Glutamatergic neuron (in vitro differentiated cells): ENCODE results near the gene FRMD1. TPM values are rescaled to one million over a fixed set of nuclear protein-coding genes. Genes with fewer than 3 reads are reported as not detected.

Source experiments
- DNase-seq: peaks from one replicate; pipeline ENCODE4 v3.0.0; 2022
- H3K27ac Mint-ChIP-seq: one replicate; pipeline ENCODE4 v1.8.0; 2020; ENCODE audit warnings: mild to moderate bottlenecking, mixed read lengths, inconsistent platforms; ENCODE audit not compliant: unreplicated experiment
- H3K27me3 Mint-ChIP-seq: one replicate; pipeline ENCODE4 v1.8.0; 2020; ENCODE audit warnings: mild to moderate bottlenecking, moderate library complexity, mixed read lengths, inconsistent platforms; ENCODE audit not compliant: unreplicated experiment
- H3K36me3 Mint-ChIP-seq: one replicate; pipeline ENCODE4 v1.8.0; 2020; ENCODE audit warnings: mild to moderate bottlenecking, mixed read lengths, inconsistent platforms; ENCODE audit not compliant: unreplicated experiment
- H3K4me1 Mint-ChIP-seq: one replicate; pipeline ENCODE4 v1.8.0; 2020; ENCODE audit warnings: mild to moderate bottlenecking, low read depth, mixed read lengths, inconsistent platforms; ENCODE audit not compliant: unreplicated experiment
- H3K4me3 Mint-ChIP-seq: one replicate; pipeline ENCODE4 v1.8.0; 2020; ENCODE audit warnings: mild to moderate bottlenecking, mixed read lengths, inconsistent platforms; ENCODE audit not compliant: unreplicated experiment
- H3K9me3 Mint-ChIP-seq: one replicate; pipeline ENCODE4 v1.8.0; 2020; ENCODE audit warnings: mild to moderate bottlenecking, moderate library complexity, mixed read lengths, inconsistent platforms; ENCODE audit not compliant: unreplicated experiment
- CTCF ChIP-seq: fragments of 200-600 bp; sonication (generic); IDR thresholded peaks from one replicate; pipeline ENCODE4 v1.5.0; 2021; ENCODE audit not compliant: partially characterized antibody, unreplicated experiment
- total RNA-seq: library from RNA; stranded (reverse); fragmentation: NEBNext Ultra II Directional; extraction: Animal tissue kit (Norgen Biotek cat#: 25700); gene quantifications from one replicate; pipeline ENCODE4 v1.2.1, GENCODE V29; 2021; ENCODE audit not compliant: unreplicated experiment

Gene FRMD1
- total RNA-seq, 1 donor from 2014 or later = not detected

GRCh38 chr6:168086066-168086465, 7.1 kb upstream of the FRMD1 start:
- Mint-ChIP-seq H3K9me3 (peaks cover 12% of the 10 kb centered on the region), H3K4me1 (peaks cover 10% of the 10 kb centered on the region), H3K27ac (no peak overlapping the region), H3K4me3 (no peak overlapping the region), H3K36me3 (no peaks in the 10 kb centered on the region), H3K27me3 (peaks cover 9% of the 10 kb centered on the region)
- no peak for DNase-seq
- TF ChIP-seq CTCF = no peak

GRCh38 chr6:168084465-168085160, 5.6 kb upstream of the FRMD1 start:
- Mint-ChIP-seq H3K4me1 (peaks cover 10% of the 10 kb centered on the region), H3K4me3 (no peak overlapping the region), H3K27ac (no peak overlapping the region), H3K9me3 (peaks cover 9% of the 10 kb centered on the region), H3K36me3 (no peaks in the 10 kb centered on the region), H3K27me3 (peaks cover 6% of the 10 kb centered on the region)
- DNase-seq = no peak
- no peak for TF ChIP-seq CTCF

GRCh38 chr6:168083514-168083885, 4.5 kb upstream of the FRMD1 start:
- H3K4me1 Mint-ChIP-seq = peaks cover 5% of the 10 kb centered on the region
- H3K4me3 Mint-ChIP-seq = no peak overlapping the region
- DNase-seq = no peak

GRCh38 chr6:168082860-168083513, 4.0 kb upstream of the FRMD1 start:
- Mint-ChIP-seq H3K27me3 (peaks cover 1% of the 10 kb centered on the region), H3K4me3 (no peak overlapping the region), H3K27ac (no peak overlapping the region), H3K9me3 (peaks cover 10% of the 10 kb centered on the region), H3K36me3 (no peaks in the 10 kb centered on the region), H3K4me1 (peaks cover 4% of the 10 kb centered on the region)
- TF ChIP-seq CTCF = no peak
- no peak for DNase-seq

More at GRCh38 chr6:168083514-168083885, 4.5 kb upstream of the FRMD1 start:
- Mint-ChIP-seq H3K9me3 (peaks cover 9% of the 10 kb centered on the region), H3K27ac (no peak overlapping the region), H3K36me3 (no peaks in the 10 kb centered on the region), H3K27me3 (peaks cover 3% of the 10 kb centered on the region)
- TF ChIP-seq CTCF = no peak

- Mint-ChIP-seq H3K4me3 (no peak overlapping the region), H3K4me1 (peaks cover 1% of the 10 kb centered on the region), H3K27me3 (peaks cover 4% of the 10 kb centered on the region), H3K27ac (no peak overlapping the region), H3K9me3 (peaks cover 9% of the 10 kb centered on the region), H3K36me3 (no peaks in the 10 kb centered on the region)
- DNase-seq = no peak
- TF ChIP-seq CTCF = no peak
Measured at GRCh38 chr6:168081858-168082546, 3.0 kb upstream of the FRMD1 start.
